GM21619 (cell line): ENCODE data around the gene FOXN1.
A peak's percentile ranks its signal among the peaks of the same experiment; 100 is the strongest.
"Not testable (repeated sequence)": the region's sequence is repeated elsewhere in the genome, so short reads cannot be mapped to it uniquely, and the experiment has no call there.

Experiments used
- ATAC-seq: cut with Tn5 transposase; IDR thresholded peaks from one replicate; pipeline ENCODE4 v1.9.1; 2021; ENCODE audit not compliant: unreplicated experiment

The FOXN1 gene

GRCh38 chr17:28505986-28506665 is at the start of gene FOXN1:
TSS of gene FOXN1 (plus strand) at chr17:28506348. CDS start at chr17:28523970, 17,622 bp downstream.
- no peak for ATAC-seq

GRCh38 chr17:28457890-28458289 is 48.3 kb upstream of the FOXN1 start:
- no peak for ATAC-seq

- not testable (repeated sequence) for ATAC-seq
Observed at GRCh38 chr17:28458881-28459280, 47.3 kb upstream of the FOXN1 start.

DNA sequence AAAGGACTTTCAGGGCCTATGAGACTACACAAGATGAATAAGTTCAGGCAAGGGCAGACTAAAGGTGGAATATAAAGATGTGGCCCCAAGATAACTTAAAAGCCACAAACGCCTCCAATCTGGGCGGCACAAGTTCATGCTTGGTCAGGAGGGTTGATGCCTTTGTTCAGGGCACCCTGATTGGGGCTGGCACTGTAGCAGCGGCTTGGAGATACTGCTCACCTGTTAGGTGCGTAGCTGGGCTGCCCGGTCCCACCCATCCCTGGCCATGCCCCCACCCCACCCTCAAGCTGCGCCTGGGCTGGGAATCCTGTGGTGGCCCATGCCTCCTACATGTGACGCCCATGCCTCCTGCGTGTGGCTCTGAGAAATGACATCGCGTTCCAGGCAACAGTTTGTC is 45.2 kb upstream of the FOXN1 start:
- no peak for ATAC-seq

DNA sequence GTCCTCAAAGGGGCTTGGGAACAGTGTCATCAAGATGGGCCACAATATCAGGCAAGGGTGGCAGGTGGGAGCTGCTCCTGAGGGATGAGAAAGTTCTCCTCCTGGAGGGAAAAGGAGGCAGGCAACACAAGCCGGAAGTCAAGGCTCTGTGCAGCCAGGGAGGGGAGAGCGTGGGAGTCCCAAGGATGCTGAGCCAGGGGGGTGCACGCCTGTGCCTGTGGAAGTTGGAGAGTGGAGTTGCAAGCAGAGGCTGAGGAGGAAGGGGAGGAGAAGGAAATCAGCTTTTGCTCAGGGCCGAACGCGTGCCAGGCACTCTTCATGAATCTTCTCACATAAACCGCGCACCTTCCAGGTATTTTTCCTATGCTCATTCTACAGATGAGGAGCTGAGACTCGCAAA is 40.1 kb upstream of the FOXN1 start:
- no peak for ATAC-seq

- ATAC-seq = no peak
Observed at GRCh38 chr17:28466521-28467048, 39.6 kb upstream of the FOXN1 start.

GRCh38 chr17:28467456-28468025 is 38.6 kb upstream of the FOXN1 start:
- no peak for ATAC-seq

GRCh38 chr17:28468033-28468735 is 38.0 kb upstream of the FOXN1 start:
- ATAC-seq = not testable (repeated sequence)

DNA sequence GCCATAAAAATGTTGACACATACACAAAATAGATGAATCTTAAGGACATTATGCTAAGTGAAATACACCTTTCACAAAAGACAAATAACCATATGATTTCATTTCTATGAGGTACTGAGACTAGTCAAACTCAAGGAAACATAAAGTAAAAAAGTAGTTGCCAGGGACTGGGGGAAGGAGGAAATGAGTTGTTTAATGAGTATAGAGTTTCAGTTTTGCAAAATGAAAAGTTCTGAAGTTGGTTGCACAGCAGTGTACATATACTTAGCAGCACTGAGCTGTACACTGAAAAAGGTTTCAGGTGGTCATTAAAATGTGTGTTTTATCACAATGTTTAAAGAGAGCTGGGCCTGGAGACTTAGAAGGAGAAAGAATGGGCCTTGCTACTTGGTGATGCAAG is 37.4 kb upstream of the FOXN1 start:
- peak; percentile 81 for ATAC-seq

DNA sequence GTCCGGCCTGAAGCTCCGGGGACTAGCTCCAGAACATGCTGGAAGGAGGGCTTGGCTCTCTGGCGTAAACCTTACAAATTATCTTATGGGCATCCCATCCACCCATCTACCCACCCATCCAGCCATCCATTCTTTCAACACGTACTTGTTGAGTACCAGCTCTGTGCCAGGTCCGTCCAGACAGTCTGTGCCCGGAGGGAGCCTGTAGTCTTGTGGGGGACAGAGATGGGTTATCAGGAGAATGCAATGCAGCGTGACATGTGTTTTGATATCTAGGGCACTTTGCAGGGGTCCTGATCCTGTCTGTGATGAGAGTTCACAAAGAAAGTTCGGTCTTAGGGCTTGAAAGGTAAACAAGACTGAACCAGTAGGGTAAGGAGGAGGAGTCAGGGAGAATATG is 36.8 kb upstream of the FOXN1 start:
- no peak for ATAC-seq

DNA sequence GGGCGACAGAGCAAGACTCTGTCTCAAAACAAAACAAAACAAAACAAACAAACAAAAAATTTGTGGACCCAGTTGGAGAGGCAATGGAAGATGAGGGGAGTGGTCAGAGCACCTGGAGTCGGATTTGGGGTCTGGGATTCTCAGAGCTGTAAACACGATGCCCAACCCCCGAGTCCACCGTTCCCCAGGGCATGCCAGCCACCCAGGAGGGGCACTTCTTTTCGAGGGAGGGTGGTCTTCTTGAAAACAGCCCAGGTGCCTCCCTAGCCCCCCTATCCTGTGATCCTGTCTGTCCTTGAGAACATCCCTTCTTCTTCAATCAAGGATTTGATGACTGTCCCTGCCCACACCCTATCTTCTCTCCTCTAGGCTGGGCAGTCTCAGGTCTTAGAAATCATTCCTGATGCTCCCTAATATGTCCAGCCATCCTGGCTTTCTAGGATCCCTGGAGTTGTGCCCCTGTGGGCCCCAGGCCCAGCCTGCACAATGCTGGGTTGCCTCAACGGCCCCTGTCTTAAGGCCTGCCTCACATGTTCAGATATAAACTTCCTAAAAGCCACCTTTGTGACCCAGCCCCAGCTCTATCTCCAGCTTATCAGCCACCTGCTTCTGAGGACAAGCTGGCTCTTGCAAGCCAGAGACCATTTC is 35.8 kb upstream of the FOXN1 start:
- ATAC-seq = no peak

- no peak for ATAC-seq
Observed at GRCh38 chr17:28470914-28471366, 35.2 kb upstream of the FOXN1 start.

DNA sequence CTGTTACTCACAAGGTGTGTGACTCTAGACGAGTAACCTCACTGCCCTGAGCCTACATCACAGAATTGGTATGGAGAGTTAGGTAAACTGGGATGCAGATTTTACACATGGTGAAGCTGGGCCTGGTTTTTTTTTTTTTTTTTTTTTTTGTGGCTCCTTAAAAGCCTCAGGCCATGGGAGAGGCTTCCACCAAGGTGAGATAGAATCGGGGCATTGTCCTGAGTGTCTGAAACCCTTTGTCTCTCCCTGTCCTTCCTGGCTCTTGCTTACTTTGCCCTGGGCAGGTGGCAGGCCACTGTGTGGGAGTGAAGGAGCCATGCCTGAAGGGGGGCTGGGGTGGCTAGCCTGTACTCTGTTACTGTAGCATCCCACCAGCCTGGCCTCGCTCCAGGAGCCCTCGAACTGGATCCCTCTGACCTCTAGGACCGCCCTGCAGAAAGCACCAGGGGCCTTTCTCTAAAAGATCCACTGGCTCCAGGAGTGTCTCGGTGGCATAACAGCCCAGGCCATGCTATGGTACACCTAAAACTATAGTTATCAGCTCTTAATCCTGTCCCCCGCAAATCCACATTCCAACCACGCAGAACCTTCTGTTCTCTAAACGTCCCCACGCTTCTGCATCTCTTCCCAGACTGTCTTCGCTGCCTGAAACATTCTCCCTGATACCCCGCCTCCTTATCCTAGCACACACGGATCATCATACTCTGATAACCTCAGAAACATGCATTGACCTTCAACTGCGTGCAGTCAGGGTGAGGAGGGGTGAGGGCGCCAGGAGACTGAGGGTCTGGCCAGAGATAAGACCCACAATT is 34.4 kb upstream of the FOXN1 start:
- no peak for ATAC-seq

DNA sequence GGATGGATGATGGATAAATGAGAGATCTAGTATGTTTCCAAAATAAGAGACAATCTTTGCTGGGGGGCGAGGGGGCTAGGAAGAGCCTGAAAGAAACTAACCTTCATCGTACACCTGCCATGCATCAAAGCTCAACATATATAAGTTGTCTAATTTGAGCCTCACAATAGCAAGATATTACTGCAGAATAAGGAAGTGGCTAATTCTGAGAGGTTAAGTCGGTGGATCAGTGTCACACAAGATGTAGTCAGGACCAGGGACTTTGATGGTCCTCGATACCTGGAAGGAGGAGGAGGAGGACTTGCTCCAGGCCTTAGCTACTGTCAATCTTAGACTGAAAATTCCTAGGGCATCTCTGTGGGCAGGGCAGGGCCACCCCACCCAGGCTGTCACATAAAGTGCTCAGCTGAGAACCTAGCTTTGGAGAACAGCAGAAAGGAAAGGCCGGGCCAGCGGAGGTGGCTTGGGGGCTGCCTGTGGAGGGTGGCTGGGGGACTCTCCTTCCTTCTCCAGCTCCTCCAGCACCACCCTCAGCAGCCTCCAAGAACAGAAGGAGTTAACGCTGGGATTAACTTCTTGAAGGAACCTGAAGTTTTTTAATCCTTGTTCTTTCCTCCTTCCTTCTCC is 33.2 kb upstream of the FOXN1 start:
- no peak for ATAC-seq

- no peak for ATAC-seq
Observed at GRCh38 chr17:28473542-28473941, 32.6 kb upstream of the FOXN1 start, which contains the start of gene SLC13A2. TSS of gene SLC13A2 (plus strand) at chr17:28473644. CDS start at chr17:28473713, 69 bp downstream.

GRCh38 chr17:28474111-28474531 is 32.0 kb upstream of the FOXN1 start:
- ATAC-seq = no peak

- ATAC-seq = no peak
Observed at GRCh38 chr17:28475151-28475900, 30.8 kb upstream of the FOXN1 start.

DNA sequence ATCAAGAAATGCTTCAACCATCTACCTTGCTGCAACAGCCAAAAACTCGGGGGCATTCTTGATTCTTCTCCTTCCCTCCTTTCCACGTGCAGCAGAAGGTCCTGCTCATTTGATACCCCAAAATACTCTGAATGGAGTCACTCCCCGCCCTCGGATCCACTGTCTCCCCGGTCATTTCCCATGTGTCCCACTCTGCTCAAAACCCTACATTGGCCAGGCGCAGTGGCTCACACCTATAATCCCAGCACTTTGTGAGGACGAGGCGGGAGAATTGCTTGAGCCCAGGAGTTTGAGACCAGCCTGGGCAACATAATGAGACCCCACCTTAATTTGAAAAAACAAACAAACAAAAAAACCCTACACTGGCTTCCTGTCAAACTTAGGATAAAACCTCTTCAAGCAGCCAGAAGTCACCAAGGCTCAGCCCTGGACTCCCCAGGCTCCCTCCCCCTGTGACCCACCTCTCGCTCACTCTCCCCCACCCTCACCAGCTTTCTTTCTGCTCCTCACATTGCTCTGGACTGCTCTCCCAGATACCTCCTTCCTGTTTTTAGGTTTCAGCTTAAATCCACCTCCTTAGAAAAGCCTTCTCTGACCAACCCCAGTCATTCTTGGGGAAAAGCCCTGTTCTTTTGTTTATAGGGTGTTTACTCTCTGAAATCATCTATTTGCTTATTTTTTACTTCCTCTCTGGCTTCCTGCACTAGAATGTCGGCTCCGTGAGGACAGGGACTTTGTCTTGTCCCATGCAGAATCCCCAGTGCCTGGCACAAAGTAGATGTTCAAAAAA is 29.9 kb upstream of the FOXN1 start:
- ATAC-seq = no peak
